ENCODE data around the gene PGPEP1. TPM values are rescaled to one million over a fixed set of nuclear protein-coding genes. Genes with fewer than 3 reads are reported as not detected.

PGPEP1 gene
- total and polyA plus RNA-seq, 4 donors = 13.0 to 41.6 (median 15.0) TPM

- TF ChIP-seq CTCF (IDR thresholded peaks at IDR 0.05; ENCODE audit: control extremely low read depth, extremely low read depth) = no peak
- Histone ChIP-seq H3K9ac (ENCODE audit: insufficient read depth in 1 of 2, low read length in 2 of 2) (no peak overlapping the region), H3K9me3 (ENCODE audit: control insufficient read depth in 4 of 4, insufficient read depth in 3 of 4, low read length in 3 of 4) (no peaks in the 10 kb centered on the region), H3K36me3 (ENCODE audit: control insufficient read depth in 4 of 4, insufficient read depth in 4 of 4, low read length in 4 of 4) (peaks cover 0 to 3% (median 1%) of the 10 kb centered on the region in 4 donors), H3K27ac (ENCODE audit: low read depth in 1 of 2, low read length in 1 of 2) (peak overlapping the region; percentile 35 to 90), H3K27me3 (ENCODE audit: control insufficient read depth in 3 of 3, insufficient read depth in 3 of 3, low read length in 2 of 3) (no peaks in the 10 kb centered on the region), H3K4me3 (no peak overlapping the region), H3K4me1 (ENCODE audit: control insufficient read depth in 5 of 5, insufficient read depth in 5 of 5, low read length in 5 of 5) (peaks cover 0 to 23% (median 8%) of the 10 kb centered on the region in 5 donors)
- DNase-seq (no peak), ATAC-seq (ENCODE audit: insufficient read depth, low FRiP score) (no peak)
- 78 to 82% methylated on average over 2 of the region's 2 CpGs for WGBS, 2 donors
These were observed 25.6 kb downstream of the PGPEP1 start for GRCh38 chr19:18366021-18366435.

- H3K27me3 ChIP-seq (ENCODE audit: control insufficient read depth in 3 of 3, insufficient read depth in 3 of 3, low read length in 2 of 3) = no peaks in the 10 kb centered on the region
- H3K4me1 ChIP-seq (ENCODE audit: control insufficient read depth in 5 of 5, insufficient read depth in 5 of 5, low read length in 5 of 5) = peaks cover 0 to 25% (median 8%) of the 10 kb centered on the region in 5 donors
- no peak for TF ChIP-seq CTCF (IDR thresholded peaks at IDR 0.05; ENCODE audit: control extremely low read depth, extremely low read depth)
- peaks cover 0 to 2% (median 0%) of the 10 kb centered on the region in 4 donors for H3K36me3 ChIP-seq (ENCODE audit: control insufficient read depth in 4 of 4, insufficient read depth in 4 of 4, low read length in 4 of 4)
- no peak for DNase-seq
- H3K4me3 ChIP-seq = no peak overlapping the region
- H3K9ac ChIP-seq (ENCODE audit: insufficient read depth in 1 of 2, low read length in 2 of 2) = no peak overlapping the region
- no peaks in the 10 kb centered on the region for H3K9me3 ChIP-seq (ENCODE audit: control insufficient read depth in 4 of 4, insufficient read depth in 3 of 4, low read length in 3 of 4)
- no peak for ATAC-seq (ENCODE audit: insufficient read depth, low FRiP score)
- 80 to 86% methylated on average over 15 of the region's 15 CpGs for WGBS, 2 donors
- peak overlapping the region in 1 of 2 donors; percentile 62 for H3K27ac ChIP-seq (ENCODE audit: low read depth in 1 of 2, low read length in 1 of 2)
These were observed 28.3 kb downstream of the PGPEP1 start for GRCh38 chr19:18368504-18369222.

DNA sequence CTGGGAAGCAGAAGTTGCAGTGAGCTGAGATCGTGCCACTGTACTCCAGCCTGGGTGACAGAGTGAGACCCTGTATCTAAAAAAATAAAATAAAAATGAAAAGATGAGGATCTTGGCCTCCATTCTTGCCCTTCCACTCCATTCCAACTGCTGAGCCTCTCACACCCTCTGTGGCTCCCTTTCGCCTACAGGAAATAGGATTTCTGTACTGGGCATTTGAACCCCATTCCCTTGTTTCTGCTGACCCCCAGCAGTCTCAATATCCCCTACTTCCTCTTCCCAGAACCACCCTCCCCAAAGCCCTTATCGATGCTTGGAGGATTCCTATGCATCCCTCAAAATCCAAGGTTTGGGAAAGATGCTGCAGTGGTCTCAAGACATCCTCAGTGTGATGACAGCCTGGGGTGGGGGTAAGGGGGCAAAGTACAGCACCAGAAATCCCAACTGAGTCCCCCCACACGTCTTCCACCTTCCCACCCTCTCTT, 33.1 kb downstream of the PGPEP1 start:
- DNase-seq = no peak
- Histone ChIP-seq H3K27ac (ENCODE audit: low read depth in 1 of 2, low read length in 1 of 2) (peak overlapping the region in 1 of 2 donors; percentile 69), H3K36me3 (ENCODE audit: control insufficient read depth in 4 of 4, insufficient read depth in 4 of 4, low read length in 4 of 4) (peaks cover 0 to 1% (median 0%) of the 10 kb centered on the region in 4 donors), H3K27me3 (ENCODE audit: control insufficient read depth in 3 of 3, insufficient read depth in 3 of 3, low read length in 2 of 3) (no peaks in the 10 kb centered on the region), H3K4me1 (ENCODE audit: control insufficient read depth in 5 of 5, insufficient read depth in 5 of 5, low read length in 5 of 5) (peaks cover 0 to 14% (median 9%) of the 10 kb centered on the region in 5 donors), H3K9ac (ENCODE audit: insufficient read depth in 1 of 2, low read length in 2 of 2) (peak overlapping the region in 1 of 2 donors; percentile 28), H3K9me3 (ENCODE audit: control insufficient read depth in 4 of 4, insufficient read depth in 3 of 4, low read length in 3 of 4) (no peaks in the 10 kb centered on the region), H3K4me3 (no peak overlapping the region)
- TF ChIP-seq CTCF (IDR thresholded peaks at IDR 0.05; ENCODE audit: control extremely low read depth, extremely low read depth) = no peak
- ATAC-seq (ENCODE audit: insufficient read depth, low FRiP score) = no peak
- 42 to 56% methylated on average over 4 of the region's 4 CpGs for WGBS, 2 donors

Measured in lung (tissue), 12 donors.